Stimulated activated CD8-positive, alpha-beta memory T cell treated with anti-CD3 and anti-CD28 coated beads, Interleukin-12 subunit alpha, Interleukin-12 subunit beta, amount 100 ng/mL, for 24 hours (primary cell): Measurements from ENCODE around the gene IPO4.

Experiments
- DNase-seq: peaks from one replicate; pipeline ENCODE4 v3.0.0-alpha.2; 2020; ENCODE audit errors: extremely low read depth

Gene IPO4

DNA sequence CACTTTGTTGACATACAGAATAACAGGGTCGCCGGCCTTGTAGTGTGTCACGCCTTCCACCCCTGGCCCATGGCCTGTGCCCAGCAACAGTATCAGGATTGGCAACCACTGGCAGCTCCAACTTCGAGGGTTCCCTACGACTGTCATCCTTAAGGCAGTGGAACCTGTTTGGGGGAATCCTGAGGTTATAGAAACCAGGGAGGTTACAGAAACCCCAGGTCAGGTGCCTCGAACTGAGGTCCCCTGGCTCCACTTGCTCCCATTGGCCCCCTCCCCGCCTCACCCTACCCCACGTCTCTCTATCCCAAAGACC is 6.2 kb upstream of the IPO4 start:
- DNase-seq = no peak

DNA sequence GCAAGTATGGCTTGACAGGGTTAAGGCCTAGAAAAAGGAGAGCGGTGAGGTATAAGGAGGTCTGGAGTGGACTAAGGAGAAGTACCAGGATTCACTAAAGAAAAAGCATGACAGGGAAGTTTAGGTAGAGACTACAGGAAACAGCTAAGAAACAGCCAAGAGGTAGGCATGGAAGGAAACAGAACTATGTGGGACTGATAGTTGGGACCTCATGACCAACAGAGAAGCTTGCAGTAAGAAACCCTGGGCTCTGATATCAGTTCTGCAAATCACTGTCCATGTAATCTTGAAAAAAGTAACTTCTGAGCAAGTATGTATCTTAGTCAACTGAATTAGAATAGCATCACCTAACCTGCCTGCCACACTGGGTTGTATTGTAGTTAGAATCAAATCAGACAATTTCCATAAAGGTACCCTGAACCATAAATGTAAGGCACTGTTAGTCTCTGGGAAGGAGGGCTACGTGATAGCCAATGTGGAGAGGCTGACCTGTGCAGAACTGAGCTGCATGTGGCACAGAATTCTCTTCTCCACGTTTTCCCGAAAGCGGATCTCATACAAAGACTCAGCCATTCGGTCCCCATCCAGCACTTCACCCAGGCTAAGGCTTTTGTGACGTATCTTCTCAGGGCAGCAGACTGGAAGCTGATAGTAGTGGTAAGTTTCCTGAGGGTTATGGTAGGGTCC is 5.7 kb upstream of the IPO4 start:
- DNase-seq = no peak

DNA sequence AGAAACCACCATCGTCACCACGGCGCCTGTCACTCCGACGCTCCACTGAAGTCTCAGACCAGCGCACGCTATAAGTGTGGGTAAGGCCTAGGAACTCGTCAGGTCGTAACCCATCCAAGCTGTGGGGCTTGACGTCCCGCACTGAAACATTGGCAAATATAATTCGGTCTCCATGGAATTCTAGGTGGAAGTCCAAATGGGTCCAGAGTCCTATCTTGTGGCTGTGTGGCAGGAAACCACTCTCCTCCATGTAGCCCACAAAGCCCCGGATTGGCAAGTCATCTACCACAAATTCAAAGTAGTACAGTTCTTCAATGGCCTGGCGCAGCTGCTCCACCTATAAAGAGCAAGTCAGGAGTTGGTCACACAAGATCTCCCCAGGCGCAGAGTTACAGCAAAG is 4.3 kb upstream of the IPO4 start:
- no peak for DNase-seq

DNA sequence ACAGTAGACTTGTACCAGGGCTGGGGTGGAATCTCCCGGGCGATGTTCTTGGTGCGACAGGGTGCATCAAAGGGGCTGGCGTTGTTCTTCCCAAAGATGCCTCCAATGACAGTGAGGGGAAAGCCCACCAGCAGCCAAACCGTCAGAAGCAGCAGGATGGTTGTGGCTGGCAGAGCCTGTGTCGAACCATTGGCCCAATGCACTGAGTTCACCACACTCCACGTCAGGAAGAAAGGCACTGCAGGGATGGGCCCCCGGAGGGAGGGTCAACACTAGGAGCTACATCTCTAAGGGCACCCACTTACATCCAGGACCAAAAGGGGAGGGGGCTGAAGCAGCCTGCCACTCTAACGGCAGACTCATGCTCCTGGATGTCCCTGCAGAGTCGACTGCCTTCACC is 1.8 kb upstream of the IPO4 start:
- DNase-seq = no peak

DNA sequence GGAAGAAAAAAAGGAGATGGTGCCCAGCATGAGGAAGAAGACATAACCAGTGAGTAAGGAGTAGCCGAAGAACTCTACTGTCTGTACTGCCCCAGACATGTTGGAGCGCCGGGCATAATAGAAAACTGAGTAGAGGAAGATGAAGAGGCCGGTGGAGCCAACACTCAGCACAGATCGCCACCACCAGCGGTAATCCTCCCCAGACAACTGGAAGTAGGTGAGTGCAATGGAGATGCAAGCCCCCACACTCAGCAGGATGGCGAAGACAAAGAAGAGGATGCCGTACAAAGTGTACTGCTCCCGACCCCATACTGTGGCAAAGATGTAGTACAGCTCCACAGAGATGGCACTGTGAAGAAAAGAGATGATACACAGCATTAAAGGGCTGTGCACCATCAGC is 844 bp upstream of the IPO4 start:
- no peak for DNase-seq

GRCh38 chr14:24189059-24189375 is 401 bp upstream of the IPO4 start:
- no peak for DNase-seq

DNA sequence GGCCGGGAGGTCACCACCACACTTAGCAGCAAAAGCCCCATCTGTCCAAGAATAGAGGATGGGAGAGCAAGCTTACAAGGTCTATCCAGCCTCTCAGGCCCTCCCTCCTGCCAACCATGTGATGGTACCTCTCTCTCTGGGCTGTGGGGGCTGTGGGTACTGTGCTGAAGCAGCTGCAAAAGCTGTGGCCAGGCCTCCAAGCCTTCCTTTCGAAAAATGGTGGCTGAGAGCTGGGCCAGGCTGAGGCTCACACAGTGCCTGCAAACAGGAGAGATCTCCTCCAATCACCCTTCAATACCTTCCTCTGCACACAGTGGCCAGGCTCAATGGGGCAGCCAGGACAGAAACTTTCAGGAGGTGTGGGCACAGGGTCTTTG is 1.1 kb downstream of the IPO4 start:
- no peak for DNase-seq

GRCh38 chr14:24186831-24187538 is 1.6 kb downstream of the IPO4 start:
- no peak for DNase-seq

DNA sequence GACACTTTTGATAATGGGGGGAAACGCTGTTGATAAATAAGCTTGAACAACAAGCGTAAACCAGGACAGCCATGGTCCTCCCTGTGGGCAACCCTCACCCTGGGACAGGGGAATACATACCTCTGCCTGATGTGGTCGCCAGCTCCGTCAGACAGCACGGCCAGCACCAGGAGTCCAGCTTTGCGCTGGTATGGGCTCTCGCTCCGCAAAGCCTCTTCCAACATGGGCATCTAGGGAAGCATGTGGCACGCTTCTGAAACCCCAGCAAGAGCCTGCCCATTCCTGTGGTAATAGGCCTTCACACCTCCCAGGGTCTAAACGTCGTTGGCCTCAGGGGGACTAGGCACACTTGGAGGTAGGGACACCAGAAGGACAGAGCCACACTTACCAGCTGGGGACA is 2.9 kb downstream of the IPO4 start:
- no peak for DNase-seq

- no peak for DNase-seq
Measured at GRCh38 chr14:24185026-24185425, 3.6 kb downstream of the IPO4 start.

- no peak for DNase-seq
Measured at GRCh38 chr14:24184104-24184970, 4.3 kb downstream of the IPO4 start.

- DNase-seq = no peak
Measured at GRCh38 chr14:24183014-24183481, 5.6 kb downstream of the IPO4 start.

DNA sequence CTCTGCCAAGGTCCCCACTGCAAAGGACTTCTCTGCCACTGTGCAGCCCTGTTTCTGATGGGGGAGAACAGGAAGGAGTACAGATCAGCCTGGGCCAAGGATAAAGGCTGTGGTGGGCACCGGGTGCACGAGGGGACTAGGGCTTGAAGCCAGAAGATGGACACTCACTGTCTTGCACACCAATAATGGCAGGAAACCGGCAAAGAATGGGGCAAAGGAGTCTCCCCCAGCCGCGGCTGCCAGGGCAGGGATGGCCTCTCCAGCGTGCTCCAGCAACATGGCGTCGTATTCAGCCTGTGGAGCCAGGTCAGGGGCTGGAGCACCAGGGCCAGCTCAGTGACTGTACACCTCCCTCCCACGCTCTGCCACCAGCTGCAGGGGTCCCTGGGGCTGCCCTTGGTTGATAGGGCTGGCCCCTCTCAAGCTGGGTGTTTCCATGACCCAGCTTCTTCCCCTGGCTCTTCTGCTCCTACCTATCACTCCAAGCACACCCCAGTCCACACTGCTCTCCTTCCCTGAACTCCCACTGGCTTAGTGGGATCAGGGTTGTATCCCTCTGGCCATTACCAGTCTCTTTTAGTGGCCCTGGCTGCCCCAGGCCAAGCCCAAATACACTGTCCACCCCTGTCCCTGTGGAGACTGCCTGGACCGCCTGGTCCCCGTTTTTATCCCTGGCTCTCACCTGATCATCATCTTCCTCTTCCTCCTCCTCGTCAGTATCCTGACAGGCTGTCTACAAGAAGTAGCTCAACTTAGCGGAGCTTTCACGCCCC is 6.3 kb downstream of the IPO4 start:
- no peak for DNase-seq

GRCh38 chr14:24181371-24182077 is 7.1 kb downstream of the IPO4 start:
- DNase-seq = no peak

DNA sequence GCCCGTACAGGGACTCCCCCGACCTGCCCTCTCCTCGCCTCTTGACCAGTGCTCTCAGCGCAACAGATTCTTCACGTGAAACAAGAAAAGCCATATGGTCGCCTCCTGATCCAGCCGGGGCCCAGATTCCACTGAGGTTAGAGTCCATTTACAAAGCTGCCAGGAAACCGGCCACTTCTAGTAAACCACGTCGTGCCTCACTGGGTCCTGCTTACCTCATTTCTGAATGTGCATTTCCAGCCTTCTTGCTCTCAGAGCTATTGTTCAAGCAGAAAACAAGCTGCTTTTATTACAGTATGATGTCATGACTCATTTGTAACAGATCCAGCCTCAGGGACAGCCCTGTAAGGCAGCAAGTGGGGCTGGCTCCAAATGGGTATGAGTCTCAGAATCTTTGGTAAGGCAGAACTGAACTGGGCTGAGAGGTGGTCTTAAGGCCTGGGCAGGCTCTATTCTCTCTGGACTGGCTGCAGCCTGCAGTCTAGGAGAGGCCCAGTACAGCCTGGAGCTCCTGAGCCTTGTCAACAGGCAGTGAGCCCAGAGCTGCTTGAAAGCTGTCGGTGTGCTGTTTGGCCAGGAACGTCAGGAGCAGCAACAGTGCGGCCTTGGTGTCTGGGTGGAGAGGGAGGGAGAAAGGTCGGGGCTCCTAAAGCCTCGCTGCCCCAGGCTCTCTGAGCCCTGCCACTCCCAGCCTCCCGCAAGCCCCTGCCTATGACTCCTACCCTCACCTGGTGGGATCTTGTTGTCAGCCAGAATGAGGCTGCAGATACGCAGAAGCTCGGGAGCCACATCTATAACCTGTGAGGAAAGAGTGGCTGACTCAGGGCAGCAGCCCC is 8.4 kb downstream of the IPO4 start:
- no peak for DNase-seq

- DNase-seq = no peak
Measured at GRCh38 chr14:24179294-24179960, 9.2 kb downstream of the IPO4 start.

GRCh38 chr14:24178399-24179178 is 10.0 kb downstream of the IPO4 start:
- DNase-seq = no peak

GRCh38 chr14:24177891-24178290 is 10.7 kb downstream of the IPO4 start:
- DNase-seq = no peak
